GM23338 (cell line): Measurements from ENCODE around the gene PRODH2.

Source experiments
- TF ChIP-seq, protein P1 (sequence below): IDR thresholded peaks from one replicate; pipeline ENCODE4 v1.6.1; 2018; ENCODE audit warnings: antibody characterized with exemption; ENCODE audit not compliant: unreplicated experiment
- TF ChIP-seq, protein P2 (sequence below), 2 experiments: fragments of 200-600 bp in 1 of 2; sonication (generic) in 1 of 2; conservative IDR thresholded peaks; 2 replicates each; pipeline versions ENCODE4 v1.5.1 to v1.6.1; 2016 to 2017; ENCODE audit warnings: antibody characterized with exemption in 2 of 2, low read depth in 2 of 2, mild to moderate bottlenecking in 2 of 2, moderate library complexity in 1 of 2

DNA sequence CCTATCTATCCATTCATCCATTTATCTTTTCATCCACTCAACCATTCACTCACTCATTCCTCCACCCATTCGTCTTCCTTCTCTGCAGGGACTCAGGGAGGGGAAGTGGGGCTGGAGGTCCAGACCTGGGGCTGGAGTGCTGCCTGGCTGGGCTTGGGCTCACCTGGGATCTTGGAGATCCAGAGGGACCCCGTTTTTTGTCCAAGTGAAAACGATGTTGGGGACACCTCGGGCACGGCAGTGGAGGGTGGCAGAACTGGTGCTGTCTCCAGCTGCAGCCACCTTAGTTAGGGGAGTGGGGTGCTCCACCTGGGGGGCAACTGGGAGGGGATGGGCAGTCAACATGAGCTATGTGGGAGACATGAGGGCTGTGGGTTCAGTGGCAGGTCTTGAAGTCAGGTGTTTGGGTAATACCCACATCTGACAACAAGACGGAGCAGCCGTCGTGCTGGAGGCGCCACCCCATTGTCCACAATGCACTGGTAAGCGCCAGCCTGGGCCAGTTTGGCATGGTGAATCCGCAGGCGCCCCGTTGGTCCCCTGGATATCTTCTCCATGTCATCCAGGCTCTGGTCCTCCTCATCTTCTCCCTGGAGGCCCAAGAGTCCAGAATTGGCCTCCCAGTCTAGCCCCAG is 29.4 kb upstream of the PRODH2 start:
- TF ChIP-seq, protein P1, sequence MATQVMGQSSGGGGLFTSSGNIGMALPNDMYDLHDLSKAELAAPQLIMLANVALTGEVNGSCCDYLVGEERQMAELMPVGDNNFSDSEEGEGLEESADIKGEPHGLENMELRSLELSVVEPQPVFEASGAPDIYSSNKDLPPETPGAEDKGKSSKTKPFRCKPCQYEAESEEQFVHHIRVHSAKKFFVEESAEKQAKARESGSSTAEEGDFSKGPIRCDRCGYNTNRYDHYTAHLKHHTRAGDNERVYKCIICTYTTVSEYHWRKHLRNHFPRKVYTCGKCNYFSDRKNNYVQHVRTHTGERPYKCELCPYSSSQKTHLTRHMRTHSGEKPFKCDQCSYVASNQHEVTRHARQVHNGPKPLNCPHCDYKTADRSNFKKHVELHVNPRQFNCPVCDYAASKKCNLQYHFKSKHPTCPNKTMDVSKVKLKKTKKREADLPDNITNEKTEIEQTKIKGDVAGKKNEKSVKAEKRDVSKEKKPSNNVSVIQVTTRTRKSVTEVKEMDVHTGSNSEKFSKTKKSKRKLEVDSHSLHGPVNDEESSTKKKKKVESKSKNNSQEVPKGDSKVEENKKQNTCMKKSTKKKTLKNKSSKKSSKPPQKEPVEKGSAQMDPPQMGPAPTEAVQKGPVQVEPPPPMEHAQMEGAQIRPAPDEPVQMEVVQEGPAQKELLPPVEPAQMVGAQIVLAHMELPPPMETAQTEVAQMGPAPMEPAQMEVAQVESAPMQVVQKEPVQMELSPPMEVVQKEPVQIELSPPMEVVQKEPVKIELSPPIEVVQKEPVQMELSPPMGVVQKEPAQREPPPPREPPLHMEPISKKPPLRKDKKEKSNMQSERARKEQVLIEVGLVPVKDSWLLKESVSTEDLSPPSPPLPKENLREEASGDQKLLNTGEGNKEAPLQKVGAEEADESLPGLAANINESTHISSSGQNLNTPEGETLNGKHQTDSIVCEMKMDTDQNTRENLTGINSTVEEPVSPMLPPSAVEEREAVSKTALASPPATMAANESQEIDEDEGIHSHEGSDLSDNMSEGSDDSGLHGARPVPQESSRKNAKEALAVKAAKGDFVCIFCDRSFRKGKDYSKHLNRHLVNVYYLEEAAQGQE = no peak
- TF ChIP-seq, protein P2, sequence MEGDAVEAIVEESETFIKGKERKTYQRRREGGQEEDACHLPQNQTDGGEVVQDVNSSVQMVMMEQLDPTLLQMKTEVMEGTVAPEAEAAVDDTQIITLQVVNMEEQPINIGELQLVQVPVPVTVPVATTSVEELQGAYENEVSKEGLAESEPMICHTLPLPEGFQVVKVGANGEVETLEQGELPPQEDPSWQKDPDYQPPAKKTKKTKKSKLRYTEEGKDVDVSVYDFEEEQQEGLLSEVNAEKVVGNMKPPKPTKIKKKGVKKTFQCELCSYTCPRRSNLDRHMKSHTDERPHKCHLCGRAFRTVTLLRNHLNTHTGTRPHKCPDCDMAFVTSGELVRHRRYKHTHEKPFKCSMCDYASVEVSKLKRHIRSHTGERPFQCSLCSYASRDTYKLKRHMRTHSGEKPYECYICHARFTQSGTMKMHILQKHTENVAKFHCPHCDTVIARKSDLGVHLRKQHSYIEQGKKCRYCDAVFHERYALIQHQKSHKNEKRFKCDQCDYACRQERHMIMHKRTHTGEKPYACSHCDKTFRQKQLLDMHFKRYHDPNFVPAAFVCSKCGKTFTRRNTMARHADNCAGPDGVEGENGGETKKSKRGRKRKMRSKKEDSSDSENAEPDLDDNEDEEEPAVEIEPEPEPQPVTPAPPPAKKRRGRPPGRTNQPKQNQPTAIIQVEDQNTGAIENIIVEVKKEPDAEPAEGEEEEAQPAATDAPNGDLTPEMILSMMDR (conservative IDR thresholded peaks at IDR 0.05; ENCODE audit: low read depth in 2 of 2) = no peak
